GM20000 (cell line): Measurements from ENCODE around the gene SLC38A2.

Experiments
- DNase-seq: peaks from one replicate; pipeline ENCODE4 v3.0.0; 2012; ENCODE audit warnings: low spot score
- TF ChIP-seq, protein P1 (sequence below): IDR thresholded peaks from 2 replicates; pipeline ENCODE4 v1.5.1; 2012; ENCODE audit warnings: mild to moderate bottlenecking, control low read depth; ENCODE audit errors: extremely low read depth, missing control alignments

SLC38A2 gene

DNA sequence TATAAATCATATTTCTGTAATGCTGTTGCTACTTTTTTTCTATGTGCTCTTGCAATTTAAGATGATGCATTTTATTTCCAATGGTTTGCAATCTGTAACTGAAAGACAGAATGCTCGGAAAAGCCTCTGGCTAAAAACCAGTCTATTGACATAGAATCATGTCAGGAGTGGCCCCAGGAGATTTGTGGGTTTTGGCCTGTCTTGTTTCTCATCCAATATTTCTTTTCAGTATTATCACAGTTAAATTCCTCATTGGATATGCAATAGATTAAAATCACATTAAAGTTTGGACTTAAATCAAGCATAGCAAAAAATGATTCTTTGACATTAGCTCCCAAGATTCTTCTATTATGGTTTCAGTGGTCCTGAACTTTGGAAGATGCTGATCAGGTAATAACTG is 19.1 kb upstream of the SLC38A2 start:
- no peak for DNase-seq
- TF ChIP-seq, protein P1, sequence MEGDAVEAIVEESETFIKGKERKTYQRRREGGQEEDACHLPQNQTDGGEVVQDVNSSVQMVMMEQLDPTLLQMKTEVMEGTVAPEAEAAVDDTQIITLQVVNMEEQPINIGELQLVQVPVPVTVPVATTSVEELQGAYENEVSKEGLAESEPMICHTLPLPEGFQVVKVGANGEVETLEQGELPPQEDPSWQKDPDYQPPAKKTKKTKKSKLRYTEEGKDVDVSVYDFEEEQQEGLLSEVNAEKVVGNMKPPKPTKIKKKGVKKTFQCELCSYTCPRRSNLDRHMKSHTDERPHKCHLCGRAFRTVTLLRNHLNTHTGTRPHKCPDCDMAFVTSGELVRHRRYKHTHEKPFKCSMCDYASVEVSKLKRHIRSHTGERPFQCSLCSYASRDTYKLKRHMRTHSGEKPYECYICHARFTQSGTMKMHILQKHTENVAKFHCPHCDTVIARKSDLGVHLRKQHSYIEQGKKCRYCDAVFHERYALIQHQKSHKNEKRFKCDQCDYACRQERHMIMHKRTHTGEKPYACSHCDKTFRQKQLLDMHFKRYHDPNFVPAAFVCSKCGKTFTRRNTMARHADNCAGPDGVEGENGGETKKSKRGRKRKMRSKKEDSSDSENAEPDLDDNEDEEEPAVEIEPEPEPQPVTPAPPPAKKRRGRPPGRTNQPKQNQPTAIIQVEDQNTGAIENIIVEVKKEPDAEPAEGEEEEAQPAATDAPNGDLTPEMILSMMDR: no peak

DNA sequence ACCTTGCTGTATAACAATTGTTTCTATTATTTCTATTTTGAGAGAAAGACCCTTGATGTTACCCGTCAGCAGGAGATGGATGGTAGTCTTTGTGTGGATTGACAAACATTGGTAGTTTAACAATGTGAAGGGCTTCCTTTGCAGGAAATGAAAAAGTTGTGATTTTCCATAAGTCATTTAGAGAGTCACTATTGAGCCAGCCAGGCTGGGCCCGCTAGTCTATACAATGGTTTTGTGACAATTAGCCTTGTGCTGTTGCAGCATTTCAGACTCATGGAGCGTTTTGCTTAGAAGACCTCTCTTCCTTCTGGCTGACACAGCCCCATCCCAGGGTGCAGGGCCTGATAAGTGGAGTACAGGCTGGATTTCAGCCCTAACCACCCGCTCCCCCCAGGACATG is 18.3 kb upstream of the SLC38A2 start:
- TF ChIP-seq, protein P1: no peak
- DNase-seq: no peak

DNA sequence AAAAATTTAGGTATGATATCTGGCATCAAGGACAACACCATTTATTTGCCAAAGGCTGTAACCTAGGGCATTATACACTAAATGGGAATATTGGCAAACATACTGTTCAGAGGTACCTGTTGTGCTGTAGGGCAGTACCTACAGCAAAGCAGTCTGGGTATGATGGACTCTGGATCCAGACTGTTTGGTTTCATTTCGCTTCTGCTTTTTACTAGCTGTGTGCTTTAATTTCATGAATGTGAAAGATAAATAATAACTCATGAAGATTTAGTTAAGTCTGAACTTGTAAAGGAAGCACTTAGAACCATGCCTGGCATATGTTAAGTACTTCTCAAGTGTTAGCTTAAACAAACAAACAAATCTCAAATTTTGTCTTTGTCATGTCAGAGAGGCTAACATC is 17.7 kb upstream of the SLC38A2 start:
- TF ChIP-seq, protein P1: no peak
- DNase-seq: no peak

DNA sequence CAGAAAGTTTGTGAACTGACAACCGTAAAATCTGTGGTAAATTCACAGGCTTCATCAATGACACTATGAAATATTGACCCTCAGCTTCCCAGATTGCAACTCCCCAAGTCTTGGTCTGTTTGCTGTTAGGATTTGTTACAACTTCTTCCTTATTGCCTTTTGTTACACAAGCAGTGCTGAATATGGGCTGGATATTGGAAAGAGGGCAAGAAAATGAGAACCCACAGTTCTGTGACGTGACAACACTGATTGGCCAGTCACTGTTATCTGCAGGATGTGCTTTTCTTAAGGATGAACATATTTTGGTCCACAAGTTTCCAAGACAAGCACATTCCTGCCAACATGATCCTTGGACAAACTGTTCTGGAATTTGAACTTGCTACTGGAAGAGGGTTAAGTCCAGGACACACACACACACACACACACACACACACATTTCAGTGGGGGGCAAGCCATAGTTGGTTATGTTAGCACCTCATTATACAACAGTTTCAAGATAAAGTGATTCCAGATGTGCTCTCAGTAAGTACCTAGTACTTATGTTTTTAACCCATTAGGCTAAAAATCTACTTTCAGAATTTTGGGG is 16.6 kb upstream of the SLC38A2 start:
- no peak for DNase-seq
- TF ChIP-seq, protein P1: no peak

DNA sequence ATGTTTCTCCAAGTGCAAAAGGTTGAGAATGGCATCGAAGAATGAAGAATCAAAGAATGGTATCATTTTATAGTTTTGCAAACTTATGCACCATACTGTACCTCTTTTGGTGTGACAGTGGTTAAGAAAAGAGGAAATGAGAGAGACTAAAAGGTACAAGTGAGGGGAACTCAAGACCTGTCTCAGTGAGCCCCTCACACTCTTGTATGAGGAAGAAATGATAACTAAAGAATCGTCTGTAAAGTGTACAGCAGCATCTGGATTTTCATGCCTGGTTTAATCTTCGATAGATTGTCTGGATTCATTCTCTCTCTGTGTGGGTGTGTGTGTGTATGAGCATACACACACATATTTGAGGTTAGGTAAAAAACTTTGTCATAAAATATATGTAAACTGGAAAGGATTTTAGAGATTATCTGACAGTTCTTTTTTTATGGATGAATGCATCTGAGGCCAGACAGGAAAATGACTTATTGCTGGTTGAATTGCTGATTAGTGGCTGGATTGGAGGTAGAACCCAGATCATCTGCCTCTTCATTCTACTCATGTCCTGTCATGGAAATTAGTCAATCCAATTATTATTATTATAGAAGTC is 16.0 kb upstream of the SLC38A2 start:
- TF ChIP-seq, protein P1: no peak
- DNase-seq: peak; percentile 34

DNA sequence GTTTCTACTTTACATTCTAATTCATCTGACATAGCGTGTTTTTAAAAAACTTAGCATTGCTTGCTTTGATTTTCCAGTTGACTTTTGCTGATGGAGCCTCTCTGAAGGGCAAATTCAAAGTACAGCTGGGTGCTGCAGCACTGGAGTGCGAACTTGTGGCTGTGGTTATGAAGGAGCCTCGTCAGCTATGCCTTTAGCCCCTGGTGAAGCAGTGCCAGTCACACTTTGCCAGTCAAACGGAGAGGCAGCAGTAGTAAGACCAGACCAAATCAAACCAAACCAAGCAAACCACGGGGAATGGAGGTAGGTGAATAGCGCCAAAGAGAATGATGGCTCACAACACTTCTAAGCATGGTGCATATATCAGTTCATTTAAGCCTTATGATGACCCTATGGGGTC is 15.1 kb upstream of the SLC38A2 start:
- TF ChIP-seq, protein P1: no peak
- no peak for DNase-seq

DNA sequence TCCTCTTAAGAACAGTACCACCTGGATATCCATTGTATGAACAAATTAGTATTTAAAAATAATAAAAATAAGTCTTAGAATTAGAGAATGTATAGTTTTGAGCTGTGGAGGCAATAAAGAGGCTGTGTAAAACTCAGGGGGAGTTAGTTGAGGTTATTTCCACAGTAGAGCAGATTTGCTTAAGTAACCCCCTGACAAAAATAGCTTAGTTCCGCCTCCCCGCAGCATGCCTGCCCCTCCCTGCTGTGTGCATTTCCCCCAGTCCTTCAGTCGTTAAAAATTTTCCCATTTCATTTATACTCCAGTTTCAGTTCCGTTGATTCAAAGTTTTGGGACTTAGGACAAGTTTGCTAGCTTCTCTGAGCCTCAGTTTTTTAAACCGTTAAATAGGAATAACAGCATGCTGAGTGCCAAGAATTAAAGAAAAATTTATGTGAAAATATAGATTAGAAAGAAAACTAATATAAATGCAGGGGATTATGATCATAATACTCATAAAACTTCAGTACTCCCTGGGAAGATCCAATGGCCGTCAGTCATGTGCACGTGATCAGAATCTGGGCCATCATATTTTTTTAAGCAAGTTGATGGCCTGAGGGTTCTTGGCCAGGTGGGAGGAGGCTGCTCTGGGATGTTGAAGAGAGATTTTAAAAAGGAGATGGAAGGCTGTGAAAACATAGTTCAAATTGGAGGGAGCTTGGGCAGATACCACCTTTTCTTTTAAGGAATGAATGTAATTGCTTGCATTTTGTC is 14.5 kb upstream of the SLC38A2 start:
- DNase-seq: peak; percentile 50
- TF ChIP-seq, protein P1: no peak
